ENCODE data around the gene RYR1.
"Not testable (repeated sequence)": the region's sequence is repeated elsewhere in the genome, so short reads cannot be mapped to it uniquely, and the experiment has no call there.

The RYR1 gene

DNA sequence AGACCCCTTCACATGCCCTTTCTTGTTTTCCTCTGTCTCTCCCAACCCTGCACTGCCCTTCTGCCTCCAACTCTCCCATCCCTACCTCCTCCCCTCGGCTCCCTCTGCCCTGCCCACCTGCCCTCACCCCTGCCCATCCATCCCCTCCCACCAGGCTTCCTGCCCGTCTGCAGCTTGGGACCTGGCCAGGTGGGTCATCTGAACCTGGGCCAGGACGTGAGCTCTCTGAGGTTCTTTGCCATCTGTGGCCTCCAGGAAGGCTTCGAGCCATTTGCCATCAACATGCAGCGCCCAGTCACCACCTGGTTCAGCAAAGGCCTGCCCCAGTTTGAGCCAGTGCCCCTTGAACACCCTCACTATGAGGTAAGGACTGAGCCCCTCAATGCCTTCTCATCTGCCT is 35.7 kb downstream of the RYR1 start:
- DNase-seq (ENCODE audit: low read depth): no peak
- TF ChIP-seq CTCF (conservative IDR thresholded peaks at IDR 0.05; ENCODE audit: low read length): no peak
- no peak overlapping the region for H3K4me3 ChIP-seq (ENCODE audit: low read length)

DNA sequence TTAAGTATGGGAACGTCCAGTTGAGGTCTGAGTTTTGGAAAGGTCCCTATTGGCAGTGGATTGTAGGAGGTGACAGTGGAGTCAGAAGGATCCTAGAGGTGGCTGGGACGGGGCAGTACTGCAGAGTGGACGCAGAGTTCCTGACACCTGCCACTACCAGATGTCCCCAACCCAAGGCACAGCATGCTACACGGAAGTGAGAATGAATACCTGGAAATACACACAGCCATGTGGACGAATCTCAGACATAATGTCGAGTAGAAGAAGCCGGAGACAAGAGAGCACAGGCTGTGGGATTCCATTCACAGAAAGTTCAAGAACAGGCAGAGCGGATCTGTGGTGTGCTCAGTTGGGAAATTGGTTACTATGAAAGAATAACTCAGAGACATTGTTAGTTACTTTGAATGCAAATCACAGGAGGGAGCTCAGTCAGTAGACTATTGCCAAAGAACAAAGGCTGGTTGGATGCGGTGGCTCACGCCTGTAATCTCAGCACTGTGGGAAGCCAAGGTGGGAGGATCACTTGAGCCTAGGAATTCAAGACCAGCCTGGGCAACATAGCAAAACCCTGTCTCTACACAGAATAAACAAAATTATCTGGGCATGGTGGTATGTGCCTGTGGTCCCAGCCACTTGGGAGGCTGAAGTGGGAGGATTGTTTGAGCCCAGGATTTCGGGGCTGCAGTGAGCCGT is 37.4 kb downstream of the RYR1 start:
- no peak overlapping the region for H3K4me3 ChIP-seq (ENCODE audit: low read length)
- TF ChIP-seq CTCF (conservative IDR thresholded peaks at IDR 0.05; ENCODE audit: low read length): no peak
- DNase-seq (ENCODE audit: low read depth): no peak

DNA sequence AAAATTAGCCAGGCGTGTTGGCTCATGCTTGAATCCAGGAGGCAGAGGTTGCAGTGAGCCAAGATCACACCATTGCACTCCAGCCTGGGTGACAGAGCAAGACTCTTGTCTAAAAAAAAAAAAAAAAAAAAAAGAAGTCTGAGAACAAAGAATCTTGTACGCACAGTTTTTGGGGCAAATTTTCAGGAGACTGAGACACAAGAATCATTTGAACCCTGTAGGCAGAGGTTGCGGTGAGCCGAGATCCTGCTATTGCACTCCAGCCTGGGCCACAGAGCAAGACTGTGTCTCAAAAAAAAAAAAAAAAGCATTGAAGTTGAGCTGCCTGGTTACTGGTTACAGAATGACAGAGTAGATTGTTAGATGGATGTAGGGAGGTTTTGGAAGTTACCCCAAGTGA is 39.2 kb downstream of the RYR1 start:
- not testable (repeated sequence) for DNase-seq (ENCODE audit: low read depth); H3K4me3 ChIP-seq (ENCODE audit: low read length)

- DNase-seq (ENCODE audit: low read depth): no peak
- no peak for TF ChIP-seq CTCF (conservative IDR thresholded peaks at IDR 0.05; ENCODE audit: low read length)
- no peak overlapping the region for H3K4me3 ChIP-seq (ENCODE audit: low read length)
Measured at GRCh38 chr19:38473201-38473600, 39.7 kb downstream of the RYR1 start.

- no peak for DNase-seq (ENCODE audit: low read depth)
- no peak overlapping the region for H3K4me3 ChIP-seq (ENCODE audit: low read length)
- no peak for TF ChIP-seq CTCF (conservative IDR thresholded peaks at IDR 0.05; ENCODE audit: low read length)
Measured at GRCh38 chr19:38475176-38475575, 41.7 kb downstream of the RYR1 start.

DNA sequence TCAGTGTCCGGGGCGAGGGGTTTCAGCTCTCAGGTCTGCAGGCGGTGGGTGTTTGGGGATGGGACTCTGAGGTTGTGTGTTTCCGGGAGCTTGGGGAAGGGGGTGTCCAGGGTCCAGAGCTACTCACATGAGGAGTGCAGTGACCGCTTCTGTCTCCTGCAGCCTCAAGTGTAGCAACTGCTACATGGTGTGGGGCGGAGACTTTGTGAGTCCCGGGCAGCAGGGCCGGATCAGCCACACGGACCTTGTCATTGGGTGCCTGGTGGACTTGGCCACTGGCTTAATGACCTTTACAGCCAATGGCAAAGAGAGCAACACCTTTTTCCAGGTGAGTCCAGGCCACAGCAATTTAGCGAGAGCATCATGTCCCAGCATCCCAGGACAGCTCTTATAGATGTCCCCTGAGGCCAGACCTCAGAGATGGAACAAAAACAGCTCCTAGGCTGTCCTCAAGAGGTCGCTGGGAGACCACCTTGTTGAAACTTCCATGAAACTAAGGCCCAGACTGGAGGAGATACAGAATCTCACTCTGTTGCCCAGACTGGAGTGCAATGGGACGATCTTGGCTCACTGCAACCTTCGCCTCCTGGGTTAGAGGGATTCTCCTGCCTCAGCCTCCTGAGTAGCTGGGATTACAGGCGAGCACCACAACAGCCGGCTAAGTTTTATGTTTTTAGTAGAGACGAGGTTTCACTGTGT is 44.9 kb downstream of the RYR1 start:
- no peak overlapping the region for H3K4me3 ChIP-seq (ENCODE audit: low read length)
- 0 out of 2 replicates have a peak, but pooled peaks have one; percentile 3 for TF ChIP-seq CTCF (conservative IDR thresholded peaks at IDR 0.05; ENCODE audit: low read length)
- DNase-seq (ENCODE audit: low read depth): no peak

GRCh38 chr19:38482496-38482895 is 49.0 kb downstream of the RYR1 start:
- DNase-seq (ENCODE audit: low read depth): no peak
- TF ChIP-seq CTCF (conservative IDR thresholded peaks at IDR 0.05; ENCODE audit: low read length): no peak
- H3K4me3 ChIP-seq (ENCODE audit: low read length): no peak overlapping the region
